Stomach smooth muscle (tissue), 2 donors: Measurements from ENCODE around the gene CAPN10.
"Not testable (repeated sequence)": the region's sequence is repeated elsewhere in the genome, so short reads cannot be mapped to it uniquely, and the experiment has no call there.

Experiments
- H3K27ac ChIP-seq: one replicate; pipeline ENCODE4 v1.7.0; 2013; ENCODE audit warnings: mild to moderate bottlenecking, low read length, inconsistent platforms
- H3K27me3 ChIP-seq, 2 donors: one replicate each; pipeline ENCODE4 v1.7.0; 2013; ENCODE audit warnings: low read length in 2 of 2; ENCODE audit not compliant: insufficient read depth in 2 of 2, control insufficient read depth in 1 of 2
- H3K36me3 ChIP-seq, 2 donors: one replicate each; pipeline ENCODE4 v1.7.0; 2013; ENCODE audit warnings: low read length in 2 of 2; ENCODE audit not compliant: control insufficient read depth in 2 of 2, insufficient read depth in 2 of 2
- H3K4me1 ChIP-seq: one replicate; pipeline ENCODE4 v1.7.0; 2013; ENCODE audit warnings: low read length; ENCODE audit not compliant: control insufficient read depth, insufficient read depth
- H3K4me3 ChIP-seq, 2 donors: one replicate each; pipeline ENCODE4 v1.7.0; 2013; ENCODE audit warnings: low read length in 2 of 2
- H3K9ac ChIP-seq, 2 donors: one replicate each; pipeline ENCODE4 v1.7.0; 2013; ENCODE audit warnings: low read length in 2 of 2, mild to moderate bottlenecking in 1 of 2
- H3K9me3 ChIP-seq, 2 donors: one replicate each; pipeline ENCODE4 v1.7.0; 2013; ENCODE audit warnings: low read length in 2 of 2; ENCODE audit not compliant: control insufficient read depth in 2 of 2
- donor health status: healthy.
- donor health status: Pancreatic carcinoma.

Gene CAPN10

DNA sequence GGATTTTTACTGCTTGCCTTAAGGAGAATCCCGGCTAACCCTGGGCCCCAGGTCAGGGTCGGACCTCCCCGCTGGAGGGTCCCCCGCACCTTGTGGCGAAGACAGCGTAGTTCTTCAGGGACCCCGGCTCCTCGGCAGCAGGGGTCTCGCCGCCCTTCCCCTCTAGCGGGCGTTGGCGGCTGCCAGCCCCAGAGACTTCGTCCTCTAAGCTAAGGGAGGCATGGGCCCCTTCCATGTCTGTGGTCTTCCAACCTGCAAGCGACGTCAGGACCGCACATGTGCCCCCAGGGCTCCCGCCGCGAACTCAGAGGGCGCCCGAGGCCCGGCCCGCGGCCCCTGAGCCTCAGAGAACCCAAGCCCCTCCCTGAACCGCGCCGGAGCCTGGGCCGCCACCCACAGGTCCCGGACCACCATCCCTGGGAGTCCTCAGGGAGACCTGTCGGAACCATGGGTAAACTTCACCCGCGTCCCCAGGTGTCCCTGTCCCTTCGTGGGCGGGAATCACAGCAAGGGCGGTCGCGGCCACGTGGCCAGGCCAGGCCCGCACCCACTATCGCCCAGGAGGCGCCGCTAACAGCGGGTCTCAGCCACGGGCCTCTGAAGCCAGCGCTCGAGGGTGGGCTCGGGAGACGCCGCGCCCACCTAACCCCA is 29.3 kb upstream of the CAPN10 start:
- H3K36me3 ChIP-seq = no peaks in the 10 kb centered on the region
- no peaks in the 10 kb centered on the region for H3K9me3 ChIP-seq
- H3K4me1 ChIP-seq = peaks cover 30% of the 10 kb centered on the region
- H3K27me3 ChIP-seq = peaks cover 10 to 11% of the 10 kb centered on the region in 2 donors
- no peak overlapping the region for H3K9ac ChIP-seq
- H3K27ac ChIP-seq = no peak overlapping the region
- peak overlapping the region; percentile 27 to 62 for H3K4me3 ChIP-seq

GRCh38 chr2:240557808-240558207 is 28.7 kb upstream of the CAPN10 start, which contains the start of gene ANKMY1:
ANKMY1 (minus strand) TSS chr2:240557988; CDS start chr2:240557335, 653 bp downstream.
- Histone ChIP-seq H3K4me1 (peaks cover 30% of the 10 kb centered on the region), H3K27me3 (peaks cover 10 to 11% of the 10 kb centered on the region in 2 donors), H3K9ac (no peak within 1 kb of the TSS), H3K27ac (no peak within 1 kb of the TSS), H3K36me3 (no peaks in the 10 kb centered on the region), H3K4me3 (peak within 1 kb of the TSS; percentile 27 to 62), H3K9me3 (no peaks in the 10 kb centered on the region)

DNA sequence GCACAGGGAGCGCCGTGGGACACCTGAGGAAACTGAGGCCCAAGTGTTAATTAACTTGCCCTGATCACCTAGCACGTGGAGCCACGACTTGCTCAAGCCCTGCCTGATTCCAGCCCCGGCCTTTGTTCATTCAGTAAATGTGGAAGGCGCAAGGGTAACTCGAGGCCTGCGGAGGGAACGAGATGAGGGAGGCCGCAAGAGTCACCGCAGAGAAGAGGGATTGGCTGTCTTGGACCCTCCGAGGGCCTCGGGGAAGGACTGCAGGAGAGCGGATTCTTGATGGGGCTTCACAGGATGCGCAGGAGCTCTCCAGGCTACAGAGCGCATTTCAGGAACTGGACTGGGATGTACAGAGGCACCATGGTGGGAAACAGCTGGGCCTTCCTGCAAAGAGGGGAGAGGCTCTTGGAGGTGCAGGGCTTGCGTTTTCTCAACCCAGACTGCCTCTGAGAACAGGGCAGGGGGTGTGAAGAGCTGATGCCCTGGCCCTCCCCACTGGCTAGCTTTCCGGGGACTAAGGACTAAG is 28.2 kb upstream of the CAPN10 start:
- peaks cover 30% of the 10 kb centered on the region for H3K4me1 ChIP-seq
- no peak overlapping the region for H3K27ac ChIP-seq
- no peak overlapping the region for H3K9ac ChIP-seq
- peaks cover 10 to 11% of the 10 kb centered on the region in 2 donors for H3K27me3 ChIP-seq
- no peaks in the 10 kb centered on the region for H3K36me3 ChIP-seq
- peak overlapping the region in 1 of 2 donors; percentile 62 for H3K4me3 ChIP-seq
- H3K9me3 ChIP-seq = no peaks in the 10 kb centered on the region

- no peaks in the 10 kb centered on the region for H3K9me3 ChIP-seq
- H3K27ac ChIP-seq = no peak overlapping the region
- no peaks in the 10 kb centered on the region for H3K36me3 ChIP-seq
- H3K4me3 ChIP-seq = peak overlapping the region in 1 of 2 donors; percentile 15
- H3K4me1 ChIP-seq = peaks cover 30% of the 10 kb centered on the region
- peaks cover 10 to 11% of the 10 kb centered on the region in 2 donors for H3K27me3 ChIP-seq
- no peak overlapping the region for H3K9ac ChIP-seq
Measured at GRCh38 chr2:240559286-240559685, 27.2 kb upstream of the CAPN10 start.

DNA sequence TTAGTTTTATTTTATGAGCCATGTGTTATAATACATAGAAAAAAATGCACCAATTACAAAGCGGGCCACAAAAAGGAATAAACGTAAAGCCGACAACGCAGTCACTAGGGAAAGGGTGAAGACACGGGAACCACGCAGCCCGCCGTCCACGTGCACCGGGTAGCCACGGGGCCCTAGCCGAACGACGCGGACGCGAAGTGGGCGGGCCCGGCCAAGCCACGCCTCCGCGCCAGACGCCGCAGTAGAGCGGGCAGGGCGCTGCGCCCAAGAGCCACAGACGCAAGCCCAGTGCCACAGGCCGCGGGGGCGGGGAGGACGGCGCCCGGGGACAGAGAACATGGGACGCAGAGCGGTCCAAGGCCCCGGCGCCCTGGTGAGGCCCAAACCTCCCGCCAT is 26.5 kb upstream of the CAPN10 start, which contains the start of gene DUSP28:
DUSP28 (plus strand) TSS at position 274 of the 396 bp plus-strand sequence. CDS start 328 bp downstream, outside the sequence.
- Histone ChIP-seq H3K4me3 (peak within 1 kb of the TSS; percentile 52 to 77), H3K9me3 (no peaks in the 10 kb centered on the region), H3K4me1 (peaks cover 32% of the 10 kb centered on the region), H3K36me3 (no peaks in the 10 kb centered on the region), H3K27me3 (peaks cover 10 to 11% of the 10 kb centered on the region in 2 donors), H3K27ac (peak within 1 kb of the TSS; percentile 92), H3K9ac (peak within 1 kb of the TSS; percentile 73 to 77)

DNA sequence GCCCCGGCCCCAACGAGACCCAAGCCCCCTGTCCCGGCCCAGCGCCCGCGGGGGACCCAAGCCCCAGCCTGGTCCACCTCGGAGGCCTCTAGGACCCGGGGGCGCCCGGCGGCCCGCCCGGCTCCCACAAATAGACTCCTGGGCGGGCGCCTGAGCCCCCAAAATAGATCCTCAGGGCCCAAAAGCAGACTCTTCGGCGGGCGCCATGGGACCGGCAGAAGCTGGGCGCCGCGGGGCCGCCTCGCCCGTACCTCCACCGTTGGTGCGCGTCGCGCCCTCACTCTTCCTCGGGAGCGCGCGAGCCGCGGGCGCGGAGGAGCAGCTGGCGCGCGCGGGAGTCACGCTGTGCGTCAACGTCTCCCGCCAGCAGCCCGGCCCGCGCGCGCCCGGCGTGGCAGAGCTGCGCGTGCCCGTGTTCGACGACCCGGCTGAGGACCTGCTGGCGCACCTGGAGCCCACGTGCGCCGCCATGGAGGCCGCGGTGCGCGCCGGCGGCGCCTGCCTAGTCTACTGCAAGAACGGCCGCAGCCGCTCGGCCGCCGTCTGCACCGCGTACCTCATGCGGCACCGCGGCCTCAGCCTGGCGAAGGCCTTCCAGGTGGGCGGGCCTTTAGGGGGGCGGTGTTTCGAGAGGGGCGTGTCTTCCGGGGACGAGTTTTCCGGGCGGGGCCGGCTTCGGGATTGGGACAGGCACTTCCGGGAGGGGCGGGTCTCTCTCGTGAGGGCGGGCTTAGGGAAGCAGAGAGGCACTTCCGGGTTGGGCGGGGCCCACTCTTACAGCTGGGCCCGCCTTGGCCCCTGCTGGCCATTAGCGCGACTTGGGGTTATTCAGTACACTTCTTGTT is 25.8 kb upstream of the CAPN10 start:
- Histone ChIP-seq H3K27ac (peak overlapping the region; percentile 92), H3K9ac (peak overlapping the region; percentile 73 to 77), H3K9me3 (no peaks in the 10 kb centered on the region), H3K4me3 (peak overlapping the region; percentile 52 to 77), H3K36me3 (no peaks in the 10 kb centered on the region), H3K27me3 (peaks cover 10 to 11% of the 10 kb centered on the region in 2 donors), H3K4me1 (peaks cover 38% of the 10 kb centered on the region)

- Histone ChIP-seq H3K9me3 (no peaks in the 10 kb centered on the region), H3K36me3 (no peaks in the 10 kb centered on the region), H3K27me3 (peaks cover 8 to 11% of the 10 kb centered on the region in 2 donors), H3K4me1 (peaks cover 44% of the 10 kb centered on the region), H3K4me3 (peak overlapping the region; percentile 52 to 77), H3K27ac (no peak overlapping the region), H3K9ac (peak overlapping the region; percentile 36 to 58)
Measured at GRCh38 chr2:240561325-240561971, 25.1 kb upstream of the CAPN10 start.

GRCh38 chr2:240563231-240563630 is 23.3 kb upstream of the CAPN10 start:
- H3K36me3 ChIP-seq = not testable (repeated sequence)

GRCh38 chr2:240563951-240564560 is 22.5 kb upstream of the CAPN10 start:
- Histone ChIP-seq H3K27me3 (no peaks in the 10 kb centered on the region), H3K4me3 (no peak overlapping the region), H3K4me1 (peaks cover 52% of the 10 kb centered on the region), H3K9ac (peak overlapping the region in 1 of 2 donors; percentile 42), H3K27ac (no peak overlapping the region), H3K36me3 (no peaks in the 10 kb centered on the region), H3K9me3 (no peaks in the 10 kb centered on the region)

More at GRCh38 chr2:240563231-240563630, 23.3 kb upstream of the CAPN10 start:
- H3K27me3 ChIP-seq, H3K9me3 ChIP-seq, H3K9ac ChIP-seq, H3K4me3 ChIP-seq, H3K27ac ChIP-seq: not testable (repeated sequence)
- peaks cover 54% of the 10 kb centered on the region for H3K4me1 ChIP-seq
